GM21717 (cell line): ENCODE data around the gene UQCRC1.

Experiments used
- ATAC-seq: cut with Tn5 transposase; IDR thresholded peaks from one replicate; pipeline ENCODE4 v1.9.1; 2021; ENCODE audit warnings: mild to moderate bottlenecking, moderate library complexity; ENCODE audit not compliant: unreplicated experiment

The UQCRC1 gene

DNA sequence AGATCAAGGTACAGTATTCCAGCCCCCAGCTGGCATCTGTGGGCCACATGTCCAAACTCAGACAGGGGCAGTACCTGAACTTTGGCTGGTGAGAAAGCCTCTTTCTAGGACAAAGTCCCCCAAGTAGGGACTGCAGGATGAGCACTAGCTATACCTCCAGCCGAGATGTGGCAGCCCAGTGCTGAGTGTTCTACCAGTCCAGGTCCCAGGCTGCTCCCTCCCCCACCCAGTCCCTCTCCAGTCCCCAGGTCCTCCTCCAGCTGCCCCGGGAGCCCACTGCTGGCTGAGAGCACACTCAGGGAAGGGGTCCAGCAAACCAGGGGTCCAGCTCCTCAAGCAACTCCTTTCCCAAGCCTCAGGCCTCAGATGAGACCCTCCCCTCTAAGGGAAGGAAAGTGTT is 24.3 kb upstream of the UQCRC1 start:
- no peak for ATAC-seq

DNA sequence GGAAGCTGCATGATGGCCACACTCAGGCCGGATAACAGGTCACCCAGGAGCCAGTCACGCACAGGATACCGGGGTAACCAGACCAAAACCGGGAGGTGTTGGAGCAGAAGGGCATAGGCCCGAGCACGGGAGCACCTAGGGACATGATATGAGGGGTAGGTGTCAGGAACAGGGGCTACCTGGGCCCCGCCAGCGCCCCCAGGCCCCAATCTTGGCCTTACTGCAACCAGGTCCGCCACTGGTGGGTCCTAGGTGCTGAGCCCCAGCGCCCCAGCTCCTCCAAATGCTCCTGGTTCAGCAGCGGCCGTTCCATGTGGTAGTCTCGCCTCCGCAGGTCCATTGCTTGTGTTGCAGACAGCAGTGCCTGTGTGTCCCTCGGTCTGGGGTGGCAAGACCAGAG is 23.8 kb upstream of the UQCRC1 start:
- ATAC-seq = no peak

DNA sequence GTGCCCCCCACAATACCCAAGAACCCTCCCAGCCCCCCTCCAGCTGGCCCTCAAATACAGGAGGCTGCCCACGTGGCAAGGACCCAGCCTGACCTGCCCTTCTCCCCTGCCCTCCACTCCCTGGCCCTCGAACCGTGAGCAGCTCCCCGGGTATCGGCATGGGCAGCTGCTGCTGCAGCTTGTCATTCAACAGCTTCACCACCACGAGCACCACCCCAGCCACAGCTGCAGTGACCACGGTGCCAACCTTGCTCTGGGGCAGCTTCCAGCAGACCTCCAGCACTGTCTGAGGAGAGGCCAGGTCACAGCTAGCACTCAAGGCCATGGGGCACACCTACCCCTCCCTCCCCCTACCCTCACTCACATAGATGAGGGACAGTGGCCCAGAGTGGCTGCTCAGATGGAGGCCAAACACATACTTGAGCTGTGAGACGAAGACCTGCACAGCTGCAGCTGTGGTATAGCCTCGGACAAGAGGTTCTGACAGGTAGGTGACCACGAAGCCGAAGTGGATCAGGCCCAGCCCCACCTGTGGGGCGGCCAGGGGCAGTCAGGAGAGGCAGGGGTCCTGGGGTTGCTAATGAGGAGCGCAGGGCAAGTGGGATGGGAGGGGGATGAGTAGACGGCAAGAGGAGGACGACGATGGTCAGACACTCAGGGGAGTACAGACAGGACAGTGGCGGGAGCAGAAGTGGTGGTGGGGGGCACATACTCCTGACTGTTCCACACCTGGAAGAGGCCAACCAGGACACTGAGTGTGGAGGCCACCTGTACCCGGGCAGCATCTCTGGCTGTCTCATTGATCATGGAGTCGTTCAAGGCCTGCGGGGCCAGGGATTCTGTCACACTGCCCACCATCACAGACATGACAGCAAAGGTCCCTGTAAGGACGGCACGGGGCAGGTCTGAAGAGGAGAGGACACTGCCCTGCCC is 22.3 kb upstream of the UQCRC1 start:
- no peak for ATAC-seq

DNA sequence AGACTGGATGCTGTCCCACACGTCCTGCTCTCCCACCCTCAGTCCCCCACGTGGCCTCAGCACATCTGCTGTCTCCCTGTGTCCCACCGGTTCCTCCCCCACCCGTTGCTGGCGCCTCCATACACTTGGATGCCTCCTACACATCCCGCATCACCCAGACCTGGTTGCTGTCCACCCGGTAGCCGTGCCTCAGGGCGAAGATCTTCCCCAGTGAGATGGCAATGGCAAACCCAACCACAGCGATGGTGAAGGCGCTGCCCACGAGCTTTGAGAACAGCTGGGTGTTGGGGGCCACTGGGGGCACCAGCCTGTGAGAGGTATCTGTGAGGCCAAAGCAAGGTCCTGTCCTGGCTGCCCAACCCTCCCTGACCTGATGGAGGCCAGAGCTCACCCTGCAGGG is 21.4 kb upstream of the UQCRC1 start:
- ATAC-seq = no peak

DNA sequence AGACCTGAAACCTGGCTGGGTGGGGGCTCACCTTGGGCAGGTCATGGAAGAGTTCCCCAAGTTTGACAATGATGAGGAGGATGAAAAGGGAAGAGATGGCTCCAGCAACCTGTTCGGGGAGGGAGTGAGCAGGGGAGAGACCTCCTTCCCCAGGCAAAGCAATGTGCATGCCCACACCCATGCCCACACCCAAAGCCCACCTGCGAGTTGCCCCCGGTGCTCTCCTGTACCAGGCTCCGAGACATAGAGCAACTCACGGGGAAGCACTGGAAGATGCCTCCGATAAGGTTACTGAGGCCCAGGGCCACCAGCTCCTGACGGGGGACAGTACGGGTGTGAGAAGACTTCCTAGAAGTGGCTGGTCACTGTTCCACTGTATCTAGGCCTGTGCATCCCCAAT is 21.0 kb upstream of the UQCRC1 start:
- no peak for ATAC-seq

DNA sequence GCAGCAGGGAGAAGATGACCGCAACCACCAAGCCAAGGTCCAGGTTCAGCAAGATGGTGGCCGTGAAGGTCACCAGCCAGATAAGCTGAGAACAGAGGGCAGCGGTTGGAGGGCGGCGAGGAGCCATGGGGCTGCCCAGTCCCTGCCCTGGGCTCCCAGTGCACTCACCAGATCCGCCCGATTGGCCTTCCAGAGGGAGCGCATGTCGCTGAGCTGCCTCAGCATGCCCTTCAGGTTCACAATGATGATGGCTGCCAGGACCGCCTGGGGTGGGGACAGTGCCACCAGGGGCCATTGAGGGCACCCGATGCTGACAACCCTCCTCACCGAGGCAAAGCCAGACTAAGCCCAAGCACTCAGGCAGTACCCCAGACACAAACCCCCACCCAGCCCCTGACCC is 20.4 kb upstream of the UQCRC1 start:
- ATAC-seq = no peak

DNA sequence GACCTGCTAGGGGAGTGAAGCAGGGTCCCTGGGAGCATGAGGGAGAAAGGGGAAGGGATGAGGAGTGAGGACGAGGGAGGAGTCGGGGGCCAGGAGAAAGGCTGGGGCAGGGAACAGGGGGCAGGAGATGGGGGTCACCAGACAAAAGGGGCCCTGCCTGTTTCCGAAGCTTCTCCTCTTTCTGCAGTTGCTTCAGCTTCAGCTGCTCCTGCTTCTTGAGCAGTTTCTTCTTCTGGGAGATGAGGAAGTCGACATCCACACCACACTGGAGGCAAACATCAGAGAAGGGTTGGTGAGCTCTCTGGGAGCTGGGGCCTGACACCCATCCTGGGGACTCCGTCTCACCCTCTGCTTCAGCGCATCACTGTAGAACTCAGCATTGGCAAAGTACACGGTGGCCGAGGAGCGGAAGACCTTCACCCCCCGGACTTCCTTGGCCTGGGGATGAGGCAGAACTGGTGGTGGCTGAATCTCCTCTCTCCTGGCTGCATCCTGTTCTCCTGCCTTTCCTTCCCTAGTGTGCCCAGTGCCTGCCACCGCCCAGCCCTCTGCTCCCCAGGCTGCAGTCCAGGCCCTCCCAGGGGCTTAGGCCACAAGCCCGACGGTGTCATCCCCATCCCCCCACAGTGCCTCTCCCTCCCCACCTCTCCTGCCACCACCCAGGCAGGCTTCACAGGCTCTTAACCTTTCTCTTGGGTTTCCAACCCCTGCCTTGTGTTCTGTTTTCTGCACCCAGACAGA is 19.0 kb upstream of the UQCRC1 start:
- no peak for ATAC-seq

DNA sequence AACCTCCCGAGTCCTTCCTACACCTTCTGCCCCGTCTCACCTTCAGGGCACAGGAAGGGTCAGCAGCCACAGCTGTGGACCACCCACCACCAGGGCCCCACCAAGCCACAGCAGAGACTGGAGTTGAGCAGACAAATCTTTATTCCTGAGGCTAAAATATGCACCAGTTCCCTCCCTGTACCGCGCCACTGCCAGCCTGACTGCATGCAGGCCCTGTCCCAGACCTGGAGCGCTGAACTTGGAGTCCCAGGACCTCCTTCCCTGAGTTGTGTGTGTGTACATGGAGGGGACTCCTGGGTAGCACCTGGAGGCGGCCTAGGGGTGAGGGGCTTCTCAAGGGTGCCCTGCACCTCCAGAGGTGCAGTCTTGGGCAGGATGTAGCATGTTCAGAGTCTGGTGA is 16.2 kb upstream of the UQCRC1 start:
- ATAC-seq = no peak

DNA sequence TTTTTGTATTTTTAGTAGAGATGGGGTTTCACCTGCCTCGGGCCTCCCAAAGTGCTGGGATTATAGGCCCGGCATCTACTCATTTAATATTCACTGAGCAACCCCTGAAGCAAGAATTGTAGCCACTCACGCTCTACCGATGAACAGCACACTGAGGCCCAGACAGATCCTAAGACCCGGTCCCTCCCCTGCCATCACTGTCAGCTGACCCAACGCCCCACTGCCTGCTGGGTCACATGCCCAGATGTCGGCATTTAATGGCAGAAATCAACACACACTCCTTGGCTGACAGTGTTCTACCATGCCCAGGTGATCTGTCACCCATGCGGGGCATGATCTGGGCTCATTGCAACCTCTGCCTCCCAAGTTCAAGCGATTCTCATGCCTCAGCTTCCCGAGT is 15.3 kb upstream of the UQCRC1 start:
- no peak for ATAC-seq

DNA sequence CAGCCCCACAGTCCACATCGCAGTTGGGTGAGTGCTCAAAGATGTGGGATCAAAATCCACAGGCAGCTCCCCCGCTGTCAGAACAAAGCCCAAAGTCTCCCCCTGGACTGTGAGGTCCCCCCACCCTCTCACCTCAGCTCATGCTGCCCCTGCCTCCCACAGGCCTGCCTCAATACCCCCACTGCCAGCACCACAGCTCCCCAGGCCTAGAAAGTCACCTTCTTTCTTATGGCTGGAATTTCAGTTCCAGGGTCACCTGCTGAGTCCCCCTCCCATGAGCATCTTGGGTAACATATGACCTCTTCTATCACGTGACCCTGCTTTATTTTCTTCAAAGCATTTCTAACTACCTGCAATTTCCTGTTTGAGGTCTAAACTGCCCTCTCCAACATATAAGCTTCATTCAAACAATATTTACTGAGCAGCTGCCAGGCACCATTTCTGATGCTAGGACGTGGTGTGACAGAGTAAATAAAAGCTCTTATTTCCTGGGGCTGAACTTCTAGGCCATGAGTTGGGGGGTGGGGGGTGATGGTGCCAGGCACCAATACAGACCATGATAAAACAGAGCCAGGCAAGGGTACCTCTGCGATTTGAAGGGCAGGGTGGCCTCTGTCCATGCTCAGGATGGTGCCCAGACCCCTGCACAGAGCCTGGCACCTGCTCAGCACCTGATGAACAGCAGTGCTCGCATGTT is 14.6 kb upstream of the UQCRC1 start:
- ATAC-seq = no peak

DNA sequence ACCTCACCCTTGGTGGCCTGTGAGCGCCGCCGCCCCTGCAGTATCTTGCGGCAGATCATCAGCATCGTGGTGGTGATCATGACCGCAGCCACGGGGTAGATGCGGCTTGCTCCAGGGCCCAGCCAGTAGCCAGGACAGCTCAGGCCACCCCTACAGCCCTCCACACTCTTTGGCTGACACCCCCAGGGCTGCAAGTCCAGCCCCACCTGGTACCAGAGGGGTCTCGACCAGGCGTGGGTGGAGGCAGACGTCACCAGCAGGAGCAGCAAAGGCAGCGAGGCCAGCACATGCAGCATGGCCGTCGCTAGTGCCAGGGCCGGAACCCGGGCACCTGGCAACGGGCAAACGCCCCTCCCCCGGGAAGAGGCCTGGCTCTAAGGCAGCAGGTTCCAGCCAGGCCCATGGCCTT is 12.0 kb upstream of the UQCRC1 start, which contains the start of gene TMEM89:
Gene TMEM89, minus strand, starts transcription at position 309 of the 409 bp plus-strand sequence. Its CDS starts 13 bp downstream, at position 296.
- no peak for ATAC-seq

DNA sequence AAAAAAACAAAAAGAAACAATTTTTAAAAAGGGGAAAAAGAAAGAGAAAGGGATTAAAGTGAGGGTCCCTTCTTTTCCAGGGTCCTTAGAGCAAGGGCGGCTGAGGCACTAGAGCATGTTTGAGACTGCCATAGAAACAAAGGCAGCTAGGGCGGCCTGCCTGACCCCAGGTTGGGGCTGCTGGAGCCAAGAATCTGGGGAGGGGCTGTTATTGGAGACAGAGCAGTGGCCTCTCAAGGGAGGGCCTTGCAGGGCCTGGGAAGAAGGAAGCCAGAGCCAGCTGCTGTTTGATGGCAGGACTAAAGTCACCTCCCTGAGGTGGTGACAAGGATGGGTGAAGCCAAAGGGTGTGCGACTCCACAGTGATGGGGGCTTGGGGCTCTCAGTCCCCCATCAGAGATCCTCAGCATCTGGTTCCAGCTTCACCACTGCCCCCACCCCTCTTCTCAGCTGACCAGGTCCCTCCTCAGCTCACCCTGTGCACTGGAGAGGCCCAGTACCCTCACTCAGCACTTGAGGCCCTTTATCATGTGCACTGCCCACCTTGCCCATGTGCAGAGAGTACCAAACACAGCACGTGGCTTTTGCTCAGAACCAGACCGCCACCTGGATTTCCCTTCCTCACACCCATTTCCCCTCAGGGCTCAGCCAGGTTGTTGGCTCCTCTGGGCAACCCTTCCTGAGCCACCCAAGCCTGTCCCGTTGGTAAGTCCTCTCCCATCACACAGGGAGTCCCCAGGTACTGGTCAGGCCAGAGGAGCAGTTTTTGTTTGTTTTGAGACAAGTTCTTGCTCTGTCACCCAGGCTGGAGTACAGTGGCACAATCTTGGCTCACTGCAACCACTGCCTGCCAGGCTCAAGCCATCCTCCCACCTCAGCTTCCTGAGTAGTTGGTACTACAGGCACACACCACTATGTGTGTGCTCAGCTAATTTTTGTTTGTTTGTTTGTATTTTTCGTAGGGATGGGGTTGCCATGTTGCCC is 10.4 kb upstream of the UQCRC1 start:
- no peak for ATAC-seq

DNA sequence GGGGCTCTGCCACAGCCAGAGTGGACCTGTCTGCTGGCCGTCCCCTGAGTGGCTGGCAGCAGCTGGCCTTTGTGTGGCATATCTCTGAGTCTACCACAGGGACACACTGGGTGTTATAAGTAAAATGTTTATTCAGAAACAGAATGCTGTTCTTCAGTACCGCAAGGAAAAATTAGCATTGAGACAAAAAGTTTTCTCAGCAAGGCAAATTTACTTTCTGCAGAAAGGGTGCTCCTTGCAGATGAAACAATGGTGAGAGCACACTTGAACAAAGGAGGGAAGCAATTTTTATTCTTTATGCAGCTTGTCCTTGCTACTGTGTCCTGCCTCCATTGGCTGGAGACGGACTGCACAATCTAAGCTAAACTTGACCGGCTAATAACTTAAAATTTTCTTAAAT is 8.1 kb upstream of the UQCRC1 start:
- ATAC-seq = no peak

DNA sequence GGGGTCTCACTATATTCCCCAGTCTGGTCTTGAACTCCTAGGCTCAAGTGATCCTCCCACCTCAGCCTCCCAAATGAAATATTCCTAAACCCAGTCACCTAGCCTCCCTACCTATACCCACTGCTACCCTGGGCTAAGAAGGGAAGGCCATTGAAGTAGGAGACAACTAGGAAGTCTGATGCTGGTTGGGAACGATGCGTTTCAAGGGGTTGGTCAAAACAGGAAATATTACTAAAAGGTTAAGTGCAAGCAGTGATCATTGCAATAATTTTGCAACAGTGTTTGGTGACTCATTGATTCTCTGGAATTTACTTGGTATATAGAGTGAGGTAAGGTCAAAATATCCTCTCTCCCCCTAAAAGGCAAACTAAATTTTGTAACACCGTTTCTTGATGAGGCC is 4.6 kb upstream of the UQCRC1 start:
- ATAC-seq = no peak

DNA sequence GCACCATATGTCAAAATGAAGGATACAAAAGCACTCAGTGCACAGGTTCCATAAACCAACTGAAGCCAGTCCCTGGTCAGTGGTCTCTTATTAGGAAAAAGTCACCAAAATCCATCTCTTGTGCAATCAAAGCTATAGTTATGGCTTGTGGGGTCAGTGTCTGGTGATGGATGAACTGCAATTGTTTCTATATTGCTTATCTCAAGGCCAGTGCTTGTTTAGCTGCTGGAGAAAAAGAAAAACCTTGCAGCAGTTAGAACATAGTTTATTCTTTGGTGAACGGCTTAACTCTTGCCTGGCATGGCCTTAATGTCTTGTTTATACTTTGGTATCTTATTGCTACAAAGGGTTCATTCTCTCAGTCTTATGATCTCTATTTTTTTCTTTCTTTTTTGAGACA is 2.9 kb upstream of the UQCRC1 start:
- no peak for ATAC-seq

DNA sequence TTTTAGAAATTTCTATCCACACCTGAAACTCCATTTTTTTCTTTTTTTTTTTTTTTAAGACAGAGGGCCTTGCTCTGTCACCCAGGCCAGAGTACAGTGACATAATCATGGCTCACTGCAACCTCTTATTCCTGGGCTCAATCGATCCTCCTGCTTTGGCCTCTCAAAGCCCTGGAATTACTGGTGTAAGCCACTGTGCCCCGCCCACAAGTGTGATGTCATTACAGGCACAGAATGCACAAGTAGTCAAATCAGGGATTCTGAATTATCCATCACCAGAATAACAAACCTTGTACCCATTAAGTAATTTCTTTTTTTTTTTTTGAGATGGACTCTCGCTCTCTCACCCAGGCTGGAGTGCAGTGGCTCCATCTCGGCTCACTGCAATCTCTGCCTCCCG is 1.9 kb downstream of the UQCRC1 start:
- ATAC-seq = no peak

DNA sequence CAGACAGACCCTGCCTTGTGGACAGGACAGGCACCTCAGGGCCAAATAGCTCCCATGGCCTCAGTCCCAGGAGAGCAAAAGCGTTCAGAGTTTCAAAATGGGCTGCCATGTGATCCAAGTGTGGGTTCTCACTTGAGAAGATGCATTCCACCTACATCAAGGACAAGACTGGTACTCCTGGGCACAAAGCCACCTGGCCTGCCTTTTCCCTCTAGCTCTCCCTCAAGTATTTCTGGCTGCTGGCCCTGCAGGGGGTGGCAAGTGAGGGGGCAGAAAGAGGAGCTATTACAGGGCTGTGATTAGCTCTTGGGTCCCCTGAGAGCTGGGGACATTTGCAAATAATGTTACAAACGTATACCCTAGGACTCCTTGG is 7.8 kb downstream of the UQCRC1 start:
- no peak for ATAC-seq

DNA sequence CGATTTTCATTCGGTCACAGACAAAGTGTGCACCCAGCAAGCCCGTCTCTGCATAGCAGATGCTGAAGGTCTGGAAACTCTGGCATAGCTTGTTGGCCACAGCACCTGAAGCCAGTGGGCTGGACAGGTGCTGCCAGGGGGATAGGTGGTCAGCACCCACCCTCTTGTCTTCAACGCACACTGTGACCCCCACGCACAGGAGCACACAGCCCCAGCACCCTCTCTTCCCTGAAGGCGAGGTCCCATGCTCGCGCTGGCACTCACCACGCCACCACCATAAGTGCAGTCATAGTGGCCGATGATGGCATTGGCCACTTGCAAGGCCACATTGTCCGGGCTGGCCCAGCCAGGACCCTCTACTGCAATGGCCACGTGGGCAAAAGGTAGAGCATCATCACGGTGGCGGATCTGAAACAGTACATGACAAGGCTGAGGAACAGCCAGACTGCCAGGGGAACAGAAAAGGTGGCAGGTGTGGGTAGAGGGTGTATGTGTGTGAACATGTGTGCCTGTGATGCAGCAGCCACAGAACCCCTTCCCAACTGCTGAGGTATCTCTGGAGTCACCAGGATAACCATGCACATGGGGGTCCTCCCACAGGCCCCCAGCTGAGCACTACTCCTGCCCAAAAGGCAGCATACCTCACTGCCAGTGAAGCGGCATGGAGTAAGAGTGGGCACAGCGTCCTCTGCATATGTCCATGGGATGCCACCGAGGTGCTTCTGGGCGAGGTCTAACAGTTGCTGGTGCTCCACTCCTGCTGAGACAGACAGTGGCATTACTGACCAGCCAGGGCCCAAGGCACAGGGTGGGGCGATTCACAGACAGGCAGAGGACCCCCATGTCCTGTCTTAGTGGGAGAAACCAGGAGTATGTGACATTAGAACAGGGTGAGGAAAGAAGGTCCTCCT is 8.5 kb downstream of the UQCRC1 start:
- no peak for ATAC-seq

DNA sequence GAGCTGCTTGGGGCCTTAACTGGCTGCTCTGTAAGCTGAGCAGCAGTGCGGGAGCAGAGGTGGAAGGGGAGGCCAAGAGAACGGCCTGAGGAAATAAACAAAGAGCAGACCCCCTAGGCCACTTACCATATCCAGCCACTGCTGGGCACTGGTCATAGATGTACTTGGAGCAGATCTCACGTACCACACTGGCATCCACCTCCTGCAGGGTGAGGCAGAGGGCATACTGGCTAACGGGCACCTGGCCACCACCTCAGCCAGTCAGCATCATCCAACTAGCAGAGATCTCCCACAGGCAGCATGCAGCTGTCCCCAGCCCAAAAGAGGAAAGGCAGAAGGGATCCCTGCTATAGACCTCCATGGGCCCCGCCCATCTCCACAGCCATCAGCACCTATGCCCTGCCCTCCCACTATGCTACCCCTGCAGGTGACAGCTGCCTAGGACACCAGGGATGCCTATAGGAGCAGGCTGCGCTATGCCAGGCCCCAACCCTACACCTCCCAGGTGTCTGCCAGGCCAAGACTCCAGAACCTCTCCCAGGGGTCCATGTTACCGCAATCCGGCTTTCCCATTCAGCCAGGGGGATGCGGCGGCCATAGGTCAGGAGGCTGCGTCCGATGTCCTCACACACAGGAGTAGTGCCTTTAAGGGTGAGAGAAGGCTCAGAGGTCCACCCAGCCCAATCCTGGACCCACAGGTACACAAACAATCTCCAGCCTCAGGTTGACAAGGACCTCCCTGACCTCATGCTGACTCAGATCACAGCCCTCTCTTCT is 9.7 kb downstream of the UQCRC1 start:
- ATAC-seq = no peak
